Spleen (tissue), 13 donors: ENCODE results near the gene ANGEL2. TPM values are rescaled to one million over a fixed set of nuclear protein-coding genes. Genes with fewer than 3 reads are reported as not detected.

ENCODE experiments used
- DNase-seq: peaks from one replicate; pipeline ENCODE4 v3.0.0-alpha.2; 2020
- H3K27ac ChIP-seq, 8 donors: fragments of 200-600 bp; sonication (generic) in 7 of 8; 1 replicate in 4 of 8; 2 replicates in 4 of 8; pipeline versions ENCODE4 v1.5.0 to v1.8.0; 2016 to 2021; ENCODE audit warnings: inconsistent platforms in 4 of 8, mild to moderate bottlenecking in 4 of 8, moderate library complexity in 1 of 8
- H3K27me3 ChIP-seq, 7 donors: fragments of 200-600 bp; sonication (generic) in 6 of 7; replicated peaks in 1 of 7; 1 replicate in 4 of 7; 2 replicates in 3 of 7; pipeline versions ENCODE4 v1.5.0 to v1.8.0; 2016 to 2021; ENCODE audit warnings: inconsistent platforms in 3 of 7, mild to moderate bottlenecking in 1 of 7
- H3K36me3 ChIP-seq, 6 donors: fragments of 200-600 bp; sonication (generic) in 5 of 6; 1 replicate in 4 of 6; 2 replicates in 2 of 6; pipeline versions ENCODE4 v1.5.0 to v1.8.0; 2016 to 2021; ENCODE audit warnings: inconsistent platforms in 2 of 6
- H3K4me1 ChIP-seq, 6 donors: fragments of 200-600 bp; sonication (generic) in 5 of 6; 1 replicate in 3 of 6; 2 replicates in 3 of 6; pipeline versions ENCODE4 v1.5.0 to v1.8.0; 2016 to 2021; ENCODE audit warnings: inconsistent platforms in 3 of 6
- H3K4me3 ChIP-seq, 8 donors: fragments of 200-600 bp; sonication (generic) in 7 of 8; 1 replicate in 4 of 8; 2 replicates in 4 of 8; pipeline versions ENCODE4 v1.5.0 to v1.8.0; 2016 to 2021; ENCODE audit warnings: inconsistent platforms in 4 of 8, mild to moderate bottlenecking in 4 of 8, moderate library complexity in 2 of 8
- H3K9me3 ChIP-seq, 8 donors: fragments of 200-600 bp; sonication (generic) in 7 of 8; 1 replicate in 4 of 8; 2 replicates in 4 of 8; pipeline versions ENCODE4 v1.5.0 to v1.8.0; 2016 to 2021; ENCODE audit warnings: inconsistent platforms in 4 of 8
- POLR2A ChIP-seq, 3 donors: fragments of 450-650 bp; IDR thresholded peaks; one replicate each; pipeline ENCODE4 v1.5.1; 2017; ENCODE audit warnings: antibody characterized with exemption in 3 of 3, mild to moderate bottlenecking in 1 of 3
- POLR2AphosphoS5 ChIP-seq, 3 donors: sonication (generic); formaldehyde crosslinking; IDR thresholded peaks; one replicate each; pipeline ENCODE4 v1.5.1; 2017; ENCODE audit warnings: antibody characterized with exemption in 3 of 3
- WGBS, 5 donors: extraction: QIAGEN DNeasy Blood & Tissue Kit in 3 of 5; methylation state at CpG; one replicate each; pipeline versions ENCODE4 v1.1.5 to v1.1.7; 2013 to 2018; 5-methylcytosine and 5-hydroxymethylcytosine counted together
- intact Hi-C: fragments of 100-400 bp; cut with DNase I; formaldehyde crosslinking; loops from one replicate; pipeline ENCODE4 v1.15.0; 2023; ENCODE audit warnings: low total_unique reads
- long read RNA-seq, 2 donors: transcript quantifications; one replicate each; lab custom pipeline, GENCODE V29; 2026
- polyA plus RNA-seq, 3 donors: library from polyadenylated mRNA; stranded (reverse); fragments of 200-250 nt; gene quantifications; one replicate each; pipeline ENCODE4 v1.2.1, GENCODE V29; 2013
- total RNA-seq, 7 donors: library from RNA; depleted of rRNA in 3 of 7; stranded (reverse); fragments of >200 nt in 3 of 7; fragmentation: NEBNext Ultra II Directional in 4 of 7; extraction: Animal tissue kit (Norgen Biotek cat#: 25700) in 4 of 7; gene quantifications; one replicate each; pipeline versions ENCODE4 v1.1.0 to v1.2.1, GENCODE V29; 2016 to 2021
- TF ChIP-seq, protein P1 (sequence below), 11 experiments: fragments of 200-600 bp in 7 of 11; fragments of 450-650 bp in 4 of 11; sonication (generic) in 4 of 11; IDR thresholded peaks in 8 of 11; conservative IDR thresholded peaks in 3 of 11; 1 replicate in 7 of 11; 2 replicates in 4 of 11; pipeline versions ENCODE4 v1.4.0 to v1.8.0; 2016 to 2021; ENCODE audit warnings: antibody characterized with exemption in 11 of 11, inconsistent platforms in 4 of 11, mild to moderate bottlenecking in 1 of 11
- donor health status: healthy with polysubstance abuse.
- donor health status: DM: no; HTN: no; CAD: no; lungs with moderate emphysema.
- donor health status: DM: no; HTN: no; CAD: no.
- donor health status: Bipolar disorder and iron deficiency.
- donor health status: healthy.
- donor health status: DM: no; HTN: no; CAD: no.
- donor health status: DM: yes; HTN: yes; CAD: no.

Gene ANGEL2, protein sequence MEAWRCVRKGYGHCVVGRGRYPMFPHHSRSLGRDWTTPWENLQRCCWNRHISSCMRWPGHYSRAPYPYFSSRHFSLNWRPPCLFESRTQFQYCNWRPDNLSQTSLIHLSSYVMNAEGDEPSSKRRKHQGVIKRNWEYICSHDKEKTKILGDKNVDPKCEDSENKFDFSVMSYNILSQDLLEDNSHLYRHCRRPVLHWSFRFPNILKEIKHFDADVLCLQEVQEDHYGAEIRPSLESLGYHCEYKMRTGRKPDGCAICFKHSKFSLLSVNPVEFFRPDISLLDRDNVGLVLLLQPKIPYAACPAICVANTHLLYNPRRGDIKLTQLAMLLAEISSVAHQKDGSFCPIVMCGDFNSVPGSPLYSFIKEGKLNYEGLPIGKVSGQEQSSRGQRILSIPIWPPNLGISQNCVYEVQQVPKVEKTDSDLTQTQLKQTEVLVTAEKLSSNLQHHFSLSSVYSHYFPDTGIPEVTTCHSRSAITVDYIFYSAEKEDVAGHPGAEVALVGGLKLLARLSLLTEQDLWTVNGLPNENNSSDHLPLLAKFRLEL
- 10 to 100 TPM; 34.6 to 96.8 (median 55.9) TPM for total RNA-seq
- 10 to 100 TPM; 18.3 to 29.4 (median 20.3) TPM for polyA plus RNA-seq
- long read RNA-seq, donor 1 = 0 reads
- long read RNA-seq, donor 2, partial matches to known transcripts = 0 of 1 reads
- long read RNA-seq, donor 2, other reads (novel, unspliced or antisense) = 0 of 1 reads

DNA sequence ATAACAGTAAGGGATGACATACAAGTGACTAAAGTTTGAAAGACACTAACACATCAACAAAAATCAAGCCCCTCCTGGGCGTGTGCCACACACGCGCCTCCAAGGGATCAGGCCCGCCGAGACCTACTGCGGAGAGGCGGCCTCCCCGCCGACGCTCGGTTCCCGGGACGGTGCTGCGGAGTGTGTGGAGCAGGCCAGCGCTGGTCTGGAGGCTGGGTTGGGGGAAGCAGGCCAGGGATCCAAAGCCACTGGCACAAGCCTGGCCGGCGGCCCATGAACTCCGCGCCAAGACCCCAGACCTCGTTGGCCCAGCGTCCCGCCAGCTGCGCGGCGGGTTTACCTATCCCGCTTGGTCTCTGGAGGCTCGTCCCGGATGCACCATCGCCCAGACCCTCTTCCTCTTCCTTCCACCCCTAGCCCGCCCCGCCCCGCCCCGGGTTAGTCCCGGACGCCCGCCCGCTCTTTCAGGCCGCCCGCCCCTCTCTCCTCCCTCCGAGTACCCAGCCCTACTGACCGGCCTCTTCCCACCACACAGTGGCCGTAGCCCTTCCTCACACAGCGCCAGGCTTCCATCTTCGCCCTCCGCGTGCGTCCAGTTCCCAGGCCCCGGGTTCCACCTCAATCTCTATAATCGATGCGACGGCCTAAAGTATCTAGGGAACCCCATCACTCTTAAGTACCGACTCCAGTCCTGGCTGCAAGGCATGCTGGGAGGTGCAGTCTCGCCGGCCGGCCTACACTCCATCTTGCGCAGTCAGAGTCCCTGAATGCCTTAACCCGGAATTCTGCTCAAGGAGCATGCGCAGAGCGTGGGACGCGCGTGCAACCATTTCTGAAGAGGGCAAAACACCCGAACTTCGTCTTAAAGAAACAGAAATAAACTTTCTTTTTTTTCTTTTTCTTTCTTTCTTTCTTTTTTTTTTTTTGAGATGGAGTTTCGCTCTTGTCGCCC is at the start of gene ANGEL2:
ANGEL2 (minus strand) TSS at position 769 of the 952 bp plus-strand sequence; CDS start at position 573, 196 bp downstream.
- WGBS, 5 donors = 0 to 1% (median 1%) methylated on average over 46 to 66 of the region's 66 CpGs
- peaks cover 15 to 53% (median 29%) of the 10 kb centered on the region in 6 donors for H3K4me1 ChIP-seq
- H3K27me3 ChIP-seq = no peaks in the 10 kb centered on the region
- intact Hi-C loops = no loop called here
- H3K4me3 ChIP-seq = peak within 1 kb of the TSS; percentile 77 to 91 (median 85)
- DNase-seq = peak; percentile 98
- H3K9me3 ChIP-seq = no peaks in the 10 kb centered on the region
- H3K36me3 ChIP-seq = peaks cover 0 to 30% (median 0%) of the 10 kb centered on the region in 6 donors
- TF ChIP-seq, protein P1, sequence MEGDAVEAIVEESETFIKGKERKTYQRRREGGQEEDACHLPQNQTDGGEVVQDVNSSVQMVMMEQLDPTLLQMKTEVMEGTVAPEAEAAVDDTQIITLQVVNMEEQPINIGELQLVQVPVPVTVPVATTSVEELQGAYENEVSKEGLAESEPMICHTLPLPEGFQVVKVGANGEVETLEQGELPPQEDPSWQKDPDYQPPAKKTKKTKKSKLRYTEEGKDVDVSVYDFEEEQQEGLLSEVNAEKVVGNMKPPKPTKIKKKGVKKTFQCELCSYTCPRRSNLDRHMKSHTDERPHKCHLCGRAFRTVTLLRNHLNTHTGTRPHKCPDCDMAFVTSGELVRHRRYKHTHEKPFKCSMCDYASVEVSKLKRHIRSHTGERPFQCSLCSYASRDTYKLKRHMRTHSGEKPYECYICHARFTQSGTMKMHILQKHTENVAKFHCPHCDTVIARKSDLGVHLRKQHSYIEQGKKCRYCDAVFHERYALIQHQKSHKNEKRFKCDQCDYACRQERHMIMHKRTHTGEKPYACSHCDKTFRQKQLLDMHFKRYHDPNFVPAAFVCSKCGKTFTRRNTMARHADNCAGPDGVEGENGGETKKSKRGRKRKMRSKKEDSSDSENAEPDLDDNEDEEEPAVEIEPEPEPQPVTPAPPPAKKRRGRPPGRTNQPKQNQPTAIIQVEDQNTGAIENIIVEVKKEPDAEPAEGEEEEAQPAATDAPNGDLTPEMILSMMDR (IDR thresholded peaks at IDR 0.05 in 8 of 11, conservative IDR thresholded peaks at IDR 0.05 in 3 of 11) = no peak
- peak in 1 of 3 donors; percentile 16 for TF ChIP-seq POLR2A (IDR thresholded peaks at IDR 0.05)
- TF ChIP-seq POLR2AphosphoS5 (IDR thresholded peaks at IDR 0.05) = peak; percentile 85 to 88 (median 86)
- peak within 1 kb of the TSS; percentile 85 to 96 (median 92) for H3K27ac ChIP-seq

DNA sequence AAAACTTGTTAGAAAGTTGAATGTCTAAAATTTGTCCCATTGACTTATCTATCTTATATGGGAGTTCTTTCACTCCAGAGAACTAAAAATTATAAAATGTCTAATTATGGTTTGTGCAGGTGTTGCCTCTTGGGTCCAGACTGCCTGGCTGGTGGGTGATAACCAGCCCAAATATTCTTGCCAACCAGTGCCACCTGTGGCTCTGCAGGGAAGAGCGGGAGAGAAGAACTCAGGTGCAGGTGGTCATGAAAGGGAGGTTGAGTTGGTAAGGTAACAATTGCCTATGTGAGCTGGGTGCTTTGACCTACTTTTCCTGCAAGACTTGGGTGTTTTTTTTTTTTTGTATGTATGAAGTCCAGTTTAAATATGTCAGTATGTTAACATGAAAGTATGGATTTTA is 45.6 kb upstream of the ANGEL2 start:
- Histone ChIP-seq H3K27me3 (no peaks in the 10 kb centered on the region), H3K4me1 (peaks cover 0 to 15% (median 0%) of the 10 kb centered on the region in 6 donors), H3K9me3 (peaks cover 0 to 6% (median 0%) of the 10 kb centered on the region in 8 donors), H3K36me3 (peaks cover 0 to 5% (median 0%) of the 10 kb centered on the region in 6 donors), H3K4me3 (no peak overlapping the region), H3K27ac (no peak overlapping the region)
- DNase-seq = no peak
- intact Hi-C loops = no loop called here
- WGBS, 5 donors = 94 to 100% (median 98%) methylated on average over 1 of the region's 1 CpG
- TF ChIP-seq POLR2A (IDR thresholded peaks at IDR 0.05) (no peak), POLR2AphosphoS5 (IDR thresholded peaks at IDR 0.05) (no peak)
- TF ChIP-seq, protein P1 (IDR thresholded peaks at IDR 0.05 in 8 of 11, conservative IDR thresholded peaks at IDR 0.05 in 3 of 11) = no peak

DNA sequence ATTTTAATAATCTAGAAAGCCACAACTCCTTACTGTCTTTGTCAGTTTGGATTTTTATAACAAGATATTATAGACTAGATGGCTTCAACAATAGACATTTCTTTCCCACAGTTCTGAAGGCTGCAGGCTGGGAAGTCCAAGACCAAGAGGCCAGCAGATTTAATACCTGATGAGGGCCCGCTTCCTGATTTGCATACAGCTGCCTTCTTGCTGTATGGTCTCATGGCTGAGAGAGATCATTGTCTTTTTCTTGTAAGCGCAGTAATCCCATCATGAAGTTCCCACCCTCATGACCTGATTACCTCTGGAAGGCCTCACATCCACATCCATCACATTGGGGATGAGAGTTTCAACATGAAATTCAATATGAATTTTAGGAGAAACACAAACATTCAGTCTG is 45.2 kb upstream of the ANGEL2 start:
- Histone ChIP-seq H3K27ac (no peak overlapping the region), H3K9me3 (peaks cover 0 to 6% (median 0%) of the 10 kb centered on the region in 8 donors), H3K27me3 (no peaks in the 10 kb centered on the region), H3K4me3 (no peak overlapping the region), H3K4me1 (peaks cover 0 to 12% (median under 1%) of the 10 kb centered on the region in 6 donors), H3K36me3 (peaks cover 0 to 5% (median 0%) of the 10 kb centered on the region in 6 donors)
- DNase-seq = no peak
- intact Hi-C loops = no loop called here
- TF ChIP-seq POLR2A (IDR thresholded peaks at IDR 0.05) = no peak
- no peak for TF ChIP-seq POLR2AphosphoS5 (IDR thresholded peaks at IDR 0.05)
- TF ChIP-seq, protein P1 (IDR thresholded peaks at IDR 0.05 in 8 of 11, conservative IDR thresholded peaks at IDR 0.05 in 3 of 11) = no peak
- WGBS, 5 donors = 87 to 100% (median 93%) methylated on average over 2 of the region's 2 CpGs
